HG03064 (cell line): ENCODE measurements around the gene TTYH3.
A peak's percentile ranks its signal among the peaks of the same experiment; 100 is the strongest.

Source experiments
- ATAC-seq: cut with Tn5 transposase; IDR thresholded peaks from one replicate; pipeline ENCODE4 v1.9.1; 2021; ENCODE audit warnings: low read depth; ENCODE audit not compliant: unreplicated experiment

TTYH3 gene

DNA sequence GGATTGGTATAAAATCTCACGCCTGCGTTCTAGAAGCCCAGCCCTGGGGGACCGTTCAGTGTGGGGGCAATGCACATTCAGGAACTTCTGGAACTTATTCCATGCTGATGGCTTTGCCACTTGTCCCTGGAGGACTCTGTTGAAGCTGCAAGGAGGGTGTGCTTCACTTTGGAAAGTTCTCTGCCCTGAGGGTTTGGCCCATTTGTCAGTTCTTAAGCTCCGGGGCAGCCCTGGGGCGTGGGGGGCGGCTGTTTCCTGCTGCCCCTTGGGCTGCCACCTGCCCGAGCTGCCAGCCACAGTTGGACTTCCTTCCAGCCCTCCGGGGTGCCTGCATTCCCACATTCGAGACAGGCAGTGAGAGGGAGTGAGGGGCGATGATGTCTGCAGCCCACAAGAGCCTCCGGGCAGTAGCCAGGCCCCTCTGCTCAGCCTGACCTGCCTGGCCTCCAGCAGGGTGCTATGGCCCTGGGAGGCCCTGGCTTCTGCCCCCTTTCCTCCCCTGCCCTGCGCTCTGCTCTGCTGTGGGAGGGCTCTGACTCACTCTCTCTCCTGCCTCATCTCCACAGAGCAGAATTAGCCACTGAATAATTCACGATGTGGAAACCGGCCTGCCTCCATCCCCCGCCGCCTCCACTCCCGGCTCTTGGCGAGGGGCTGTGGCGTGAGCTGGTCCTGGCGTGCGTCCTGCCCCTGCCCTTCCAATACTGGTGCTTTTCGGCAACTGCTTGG lies 1.9 kb downstream of the TTYH3 start:
- ATAC-seq = no peak

DNA sequence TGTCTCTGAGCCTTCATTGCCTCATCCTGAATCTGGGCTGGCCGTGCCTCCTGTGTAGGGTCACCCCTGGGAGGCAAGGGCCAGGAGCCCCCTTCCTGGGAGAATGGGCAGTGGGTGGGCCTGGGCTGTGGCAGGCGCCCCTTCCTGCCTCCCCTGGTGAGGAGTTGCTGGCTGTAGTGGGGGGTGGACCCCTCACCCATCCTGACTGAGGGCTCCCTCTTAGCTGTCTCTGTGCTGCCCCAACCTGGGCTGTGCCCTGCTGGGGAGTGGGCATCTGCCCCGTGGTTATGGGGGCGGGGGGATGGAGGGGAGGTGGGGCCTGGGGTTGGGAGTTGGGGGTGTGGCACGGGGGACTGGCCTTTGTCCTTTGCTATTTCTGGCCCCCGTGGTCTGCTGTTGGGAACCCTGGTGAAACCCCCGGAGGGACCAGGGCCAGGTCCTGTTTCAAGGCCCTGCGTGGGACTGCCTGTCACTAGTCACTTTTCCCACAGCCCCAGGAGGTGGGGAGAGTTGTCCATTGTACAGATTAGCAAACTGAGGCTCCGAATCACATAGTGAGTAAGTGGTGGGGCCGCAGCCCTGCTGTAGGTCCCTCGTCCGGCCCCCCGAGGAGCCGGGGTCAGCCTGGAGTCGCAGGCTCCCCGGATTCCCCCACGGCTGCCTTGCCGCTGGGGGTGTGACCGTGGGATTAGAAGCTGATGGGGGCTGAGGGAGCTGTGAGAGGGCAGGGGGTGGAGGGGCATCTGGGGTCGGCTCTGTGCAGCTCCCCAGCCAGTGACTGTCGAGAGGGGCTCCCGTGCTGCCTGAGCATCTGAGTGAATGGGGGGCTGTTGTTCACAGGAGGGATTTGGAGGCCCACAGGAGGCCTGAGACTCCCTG lies 2.7 kb downstream of the TTYH3 start:
- ATAC-seq = no peak

DNA sequence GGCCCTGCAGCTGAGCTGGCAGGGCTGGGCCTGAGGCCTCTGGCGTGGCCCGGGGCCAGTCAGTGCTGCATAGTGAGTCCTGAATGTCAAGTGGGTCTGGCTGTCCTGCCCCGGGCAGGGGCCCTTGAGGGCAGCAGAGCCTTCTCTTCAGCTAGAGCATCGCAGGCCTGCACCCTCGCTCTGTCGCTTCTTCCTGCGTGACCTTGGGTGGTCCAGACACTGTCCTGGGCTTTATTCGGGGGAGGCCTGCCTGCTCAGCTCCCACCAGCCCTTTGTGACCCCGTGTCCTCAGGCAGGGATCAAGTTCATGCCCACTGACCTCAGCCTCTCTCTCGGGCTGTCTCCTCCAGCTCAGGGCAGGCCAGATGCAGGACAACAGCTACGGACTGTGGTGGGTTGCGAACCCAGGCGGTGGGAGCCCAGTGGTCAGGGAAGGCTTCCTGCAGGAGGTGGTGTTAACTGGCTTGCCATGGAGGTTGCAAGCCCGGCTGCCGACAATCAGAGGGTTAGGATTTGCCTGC lies 3.4 kb downstream of the TTYH3 start:
- ATAC-seq = no peak

DNA sequence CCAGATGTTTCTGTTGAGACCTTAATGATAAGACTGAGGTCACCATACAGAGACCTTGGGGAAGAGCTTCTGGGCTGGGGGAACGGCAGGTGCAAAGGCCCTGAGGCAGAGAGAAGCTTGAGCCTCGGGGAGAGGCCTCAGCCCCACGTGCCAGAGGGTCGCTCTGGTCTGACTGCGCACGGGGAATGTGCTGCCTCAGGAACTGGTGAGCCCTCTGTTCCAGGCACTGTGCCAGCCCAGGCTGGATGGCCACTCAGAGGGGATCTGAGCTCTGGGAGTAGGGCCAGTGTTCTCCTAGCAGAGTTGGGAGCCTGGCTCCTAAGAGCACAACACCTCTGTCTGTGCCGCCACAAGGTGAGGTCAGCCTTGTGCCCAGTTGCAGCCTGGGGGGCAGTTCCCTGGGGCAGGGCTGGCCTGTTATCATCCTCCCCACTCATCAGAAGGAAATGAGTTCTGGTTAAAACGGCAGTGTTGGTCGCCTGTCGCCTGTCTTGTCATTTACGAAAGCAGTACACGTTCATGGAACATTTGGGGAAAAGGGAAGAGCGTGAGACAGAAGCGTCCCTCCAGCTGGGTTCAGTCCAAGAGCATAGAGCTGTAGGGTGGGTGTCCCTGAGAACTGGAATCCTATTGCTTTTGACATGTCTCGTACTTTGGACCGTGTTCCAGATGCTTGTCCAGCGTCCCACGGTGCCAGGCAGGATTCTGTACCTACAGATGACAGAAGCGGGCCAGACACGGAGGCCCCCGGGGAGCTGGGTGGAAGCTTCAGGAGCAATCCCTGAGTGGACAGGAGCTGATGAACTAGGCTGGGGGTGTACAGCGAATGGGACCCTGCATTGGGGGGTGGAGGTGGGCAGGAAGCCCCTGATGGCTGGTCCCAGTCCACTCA lies 4.3 kb downstream of the TTYH3 start:
- ATAC-seq = no peak

DNA sequence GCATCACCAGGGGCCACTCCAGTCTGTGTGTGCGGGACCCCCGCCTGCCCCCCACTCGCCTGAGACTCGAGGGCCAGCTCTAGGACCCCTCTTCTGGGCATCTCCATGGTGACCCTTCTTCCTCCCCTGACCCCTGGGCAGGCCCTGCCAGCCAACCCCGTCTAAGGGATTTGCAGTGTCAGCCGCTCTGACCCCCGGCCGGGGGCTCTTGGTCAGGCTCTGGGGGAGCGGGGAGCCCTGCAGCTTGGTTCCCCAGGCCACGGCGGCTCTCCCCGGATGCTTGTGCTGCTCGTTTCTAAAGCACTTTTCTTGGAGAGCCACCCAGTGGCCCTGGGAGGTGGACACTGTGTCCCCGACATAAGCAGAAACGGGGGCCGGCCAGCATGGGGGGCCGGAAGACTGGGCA lies 5.3 kb downstream of the TTYH3 start:
- no peak for ATAC-seq

DNA sequence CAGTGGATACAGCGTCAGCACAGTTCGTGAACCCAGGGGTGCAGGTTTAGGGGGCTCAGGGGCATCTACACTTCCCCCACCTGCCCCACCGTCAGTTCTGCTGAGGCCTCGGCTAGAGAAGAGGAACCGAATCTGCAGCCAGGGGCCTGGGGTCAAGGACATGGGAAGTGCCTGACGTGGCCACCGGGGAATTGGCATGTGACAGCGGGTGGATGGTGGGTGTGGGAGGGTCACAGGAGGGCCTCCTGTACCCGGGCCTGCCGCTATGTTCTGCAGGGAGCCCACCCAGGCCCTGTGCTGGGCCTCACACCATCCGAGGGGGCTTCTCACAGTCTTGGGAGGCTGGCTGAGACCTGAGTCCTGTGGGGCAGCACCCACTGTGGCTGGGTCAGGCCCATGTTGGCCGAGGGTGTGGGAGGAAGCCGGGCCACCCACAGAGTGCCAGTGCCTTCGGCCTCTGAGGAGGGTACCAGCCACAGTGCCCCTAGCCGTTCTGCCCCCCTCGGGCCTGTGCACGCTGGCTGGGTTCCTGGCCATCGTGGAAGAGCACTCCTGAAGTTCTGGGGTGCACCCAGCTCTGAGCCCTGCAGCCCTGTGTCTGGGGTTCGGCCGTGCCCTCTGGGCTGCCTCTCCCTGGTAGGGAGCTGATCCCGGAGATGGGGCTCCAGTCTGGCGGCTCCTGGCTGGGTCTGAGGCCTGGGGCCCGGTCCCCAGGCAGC lies 5.9 kb downstream of the TTYH3 start:
- no peak for ATAC-seq

DNA sequence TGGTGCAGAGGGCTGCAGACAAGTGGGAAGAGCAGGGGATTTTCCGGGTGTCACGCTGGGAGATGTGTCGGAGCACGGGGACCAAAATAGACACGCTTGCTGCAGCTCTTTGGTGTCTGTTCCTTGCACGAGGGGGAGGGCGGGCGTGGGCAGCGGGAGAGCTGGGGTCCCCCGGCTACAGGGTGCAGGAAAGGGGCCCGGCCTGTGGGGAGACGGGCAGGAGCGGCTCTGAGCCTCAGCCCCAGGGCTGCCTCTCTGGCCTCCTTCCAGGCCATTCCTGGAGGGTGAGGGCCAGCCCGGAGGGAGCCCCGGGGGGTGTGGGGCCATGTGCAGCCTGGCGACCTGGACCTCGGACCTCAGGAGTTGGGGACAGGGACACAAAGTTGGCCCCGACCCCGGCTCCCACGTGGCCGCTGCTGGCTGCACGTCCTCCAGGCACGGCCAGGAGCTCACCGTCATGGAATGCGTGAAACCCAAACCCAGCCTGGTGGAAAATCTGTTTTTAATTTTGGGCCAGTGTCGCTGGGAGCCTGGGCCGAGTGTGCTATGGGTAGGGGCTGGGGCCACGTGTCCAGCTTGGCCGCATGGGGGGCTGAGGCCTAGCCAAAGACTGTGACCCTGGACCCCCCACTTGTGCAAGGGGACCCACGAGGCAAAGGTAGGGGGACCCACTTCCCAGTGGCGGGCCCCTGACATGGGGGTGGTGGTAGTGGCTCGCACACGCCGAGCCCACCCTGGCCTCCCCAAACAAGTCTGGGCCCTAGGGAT lies 6.6 kb downstream of the TTYH3 start:
- no peak for ATAC-seq

DNA sequence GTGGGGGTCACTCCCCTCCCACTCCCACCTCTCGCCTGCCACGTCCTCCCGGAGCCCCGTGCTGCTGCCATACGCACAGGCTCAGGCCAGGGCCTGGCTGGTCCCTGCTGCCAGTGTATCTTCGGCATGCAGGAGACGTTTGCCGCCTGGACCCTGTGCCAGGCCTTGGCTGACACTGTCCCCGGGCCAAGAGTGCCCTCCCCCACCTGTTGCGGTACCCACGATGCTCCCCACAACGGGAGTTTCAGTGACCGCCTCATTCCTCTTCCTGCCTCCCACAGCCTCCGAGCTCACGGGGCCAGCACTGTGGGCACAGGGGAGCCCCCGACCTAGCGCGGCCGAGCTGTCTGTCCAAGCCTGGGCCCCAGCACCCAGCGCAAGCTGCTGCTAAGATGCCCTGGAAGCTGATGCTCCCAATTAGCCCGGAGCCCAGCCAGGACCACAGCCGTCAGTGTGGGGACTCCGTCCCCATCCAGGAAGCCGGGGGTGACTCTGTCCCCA lies 7.4 kb downstream of the TTYH3 start:
- no peak for ATAC-seq

DNA sequence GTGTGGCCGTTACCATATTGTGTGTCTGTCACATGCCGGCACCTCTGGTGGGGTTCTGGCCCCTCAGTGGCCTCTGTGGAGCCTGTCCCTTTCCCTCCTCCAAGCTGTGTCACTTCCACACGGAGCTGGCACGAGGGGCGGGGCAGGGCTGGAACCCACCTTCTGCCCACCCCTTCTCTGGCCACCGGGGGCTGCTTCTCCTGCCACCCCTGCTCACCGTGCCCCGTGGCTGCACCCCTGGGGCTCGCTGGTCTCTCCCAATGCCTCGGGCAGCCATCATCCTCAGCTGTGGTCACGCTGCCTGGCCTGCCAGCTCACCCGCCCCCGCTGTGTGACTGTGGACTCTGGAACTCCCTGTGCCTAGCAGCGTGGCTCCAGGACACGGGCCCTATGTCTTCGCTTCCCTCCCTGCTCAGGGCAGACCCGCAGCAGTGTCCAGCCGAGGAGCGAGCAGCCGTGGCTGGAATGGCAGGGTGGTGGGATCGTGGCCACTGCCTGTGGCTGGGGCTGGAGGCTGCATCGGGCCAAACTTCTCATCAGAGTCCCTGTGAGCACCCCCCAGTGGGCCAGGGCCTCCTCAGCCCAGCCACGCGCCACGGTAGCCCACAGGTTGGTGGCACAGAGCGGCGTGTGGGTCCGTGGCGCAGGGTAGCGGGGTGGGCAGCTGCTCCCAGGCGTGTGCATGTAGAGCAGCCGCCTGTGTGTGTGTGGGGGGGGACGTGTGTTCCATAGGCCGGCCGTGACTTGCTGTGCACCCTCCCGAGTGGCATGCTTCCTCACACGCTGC lies 8.1 kb downstream of the TTYH3 start:
- ATAC-seq = no peak

DNA sequence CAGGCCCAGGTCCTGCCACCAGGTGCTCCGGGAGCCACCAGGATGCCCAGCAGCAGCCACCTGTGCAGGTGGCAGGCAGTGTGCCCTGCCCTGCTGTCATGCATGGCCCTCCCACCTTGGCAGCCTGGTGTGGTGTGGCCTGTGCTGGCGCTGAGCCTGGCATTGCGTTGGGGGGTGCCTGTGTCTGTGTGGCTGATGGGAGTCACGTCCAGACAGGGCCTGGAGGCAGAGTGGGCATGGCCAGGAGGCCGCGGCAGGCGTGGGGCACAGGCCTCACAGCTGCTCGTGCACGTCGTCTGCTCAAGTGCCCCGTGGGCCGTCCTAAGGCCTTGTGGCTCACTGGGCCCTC lies 8.7 kb downstream of the TTYH3 start:
- no peak for ATAC-seq

DNA sequence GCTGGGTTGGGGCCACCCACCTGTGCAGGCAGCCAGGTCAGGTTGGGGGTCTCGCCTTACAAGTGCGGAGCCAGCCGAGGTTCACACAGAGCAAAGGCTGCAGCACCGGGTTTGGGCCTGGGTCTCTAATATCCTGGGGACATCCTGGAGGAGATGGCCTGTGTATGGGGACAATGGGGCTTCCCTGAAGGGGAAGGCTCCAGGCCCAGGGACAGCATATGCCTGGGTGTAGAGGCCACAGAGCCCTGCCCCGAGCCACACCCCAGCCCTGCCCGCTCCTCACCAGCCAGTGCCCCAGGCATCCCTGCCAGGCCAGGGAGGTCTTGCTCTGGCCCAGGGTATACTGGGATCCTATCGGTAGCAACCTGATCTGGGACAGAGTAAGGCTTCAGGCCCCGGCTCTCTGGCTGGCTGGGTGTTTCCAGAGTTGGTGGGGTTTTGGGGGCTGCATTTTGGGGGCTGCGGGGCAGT lies 9.1 kb downstream of the TTYH3 start:
- no peak for ATAC-seq

DNA sequence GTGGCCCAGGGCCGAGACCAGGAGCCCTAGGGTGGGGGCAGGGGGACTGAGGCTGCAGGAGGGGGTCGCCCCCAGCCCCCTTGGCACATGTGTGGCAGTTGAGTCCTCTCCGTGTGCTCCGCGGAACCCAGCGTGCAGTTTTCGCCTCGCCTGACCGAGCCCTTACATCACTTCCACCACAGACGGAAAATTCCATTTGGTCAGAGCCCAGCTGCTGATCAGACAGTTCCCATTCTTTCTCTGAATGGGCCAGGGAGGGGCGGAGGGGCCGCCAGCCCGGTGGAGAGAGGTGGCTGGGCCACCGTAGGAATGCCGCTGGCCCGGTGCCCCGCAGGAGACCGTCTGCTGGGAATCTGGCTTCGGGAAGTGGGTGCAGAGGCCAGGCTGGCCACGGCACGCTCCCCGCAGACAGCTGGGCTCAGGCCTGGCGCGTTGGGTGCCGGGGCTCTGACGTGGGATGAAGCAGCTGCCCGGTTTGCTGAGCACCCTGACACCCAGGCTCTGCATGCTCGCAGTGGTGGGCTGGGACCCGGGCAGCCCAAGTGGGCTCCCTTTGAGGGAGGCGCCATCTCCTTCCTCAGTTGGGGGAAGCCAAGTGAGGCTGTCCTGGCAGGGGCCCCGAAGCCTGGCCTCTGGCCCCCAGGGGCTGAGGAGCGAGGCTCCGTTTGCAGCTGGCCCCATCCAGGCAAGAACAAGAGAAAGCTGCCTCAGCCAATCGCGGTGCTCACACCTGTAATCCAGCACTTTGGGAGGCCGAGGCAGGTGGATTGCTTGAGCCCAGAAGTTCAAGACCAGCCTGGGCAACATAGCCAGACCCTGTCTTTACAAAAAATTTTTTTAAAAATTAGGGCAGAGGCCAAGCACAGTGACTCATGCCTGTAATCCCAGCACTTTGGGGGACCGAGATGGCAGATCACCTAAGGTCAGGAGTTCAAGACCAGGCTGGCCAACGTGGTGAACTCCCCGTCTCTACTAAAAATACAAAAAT lies 9.9 kb downstream of the TTYH3 start:
- ATAC-seq = no peak

DNA sequence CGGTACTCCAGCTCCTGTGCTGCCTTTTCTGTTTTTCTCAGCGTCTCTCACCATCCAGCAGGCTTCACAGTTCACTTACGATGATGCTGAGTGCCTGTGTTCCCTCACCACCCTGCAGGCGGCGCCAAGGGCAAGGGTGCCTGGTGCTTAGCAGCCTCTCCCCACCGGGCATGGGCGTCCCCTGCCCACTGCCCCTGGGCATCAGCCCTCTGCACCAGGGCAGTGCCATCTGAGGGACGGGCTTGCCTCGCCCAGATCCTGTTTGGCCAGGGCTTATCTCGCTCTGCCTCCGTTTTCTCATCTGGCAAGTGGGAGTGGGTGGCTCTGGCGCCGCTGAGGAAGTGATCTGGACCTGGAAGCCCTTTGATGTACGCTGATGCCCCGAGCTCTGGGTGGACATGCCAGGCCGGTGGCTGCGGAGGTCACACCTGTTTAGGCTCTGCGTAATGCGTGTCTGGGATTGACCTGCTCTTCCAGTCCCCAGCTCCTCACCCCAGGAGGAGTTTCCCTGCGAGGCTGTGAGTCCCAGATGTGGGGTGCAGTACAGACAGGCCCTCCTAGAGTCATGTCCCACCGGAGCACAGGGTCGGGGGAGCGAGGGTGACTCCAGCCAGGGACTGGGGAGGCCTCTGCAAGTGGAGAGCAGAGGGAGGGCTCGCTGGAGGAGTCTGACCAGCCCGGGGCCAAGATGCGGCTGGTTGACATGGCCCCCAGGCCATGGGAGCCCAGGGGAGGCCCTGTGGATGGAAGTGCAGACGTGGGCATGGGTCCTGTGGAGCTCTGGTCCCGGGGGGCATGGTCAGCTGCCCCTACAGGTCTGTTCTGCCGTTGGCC lies 11.8 kb downstream of the TTYH3 start:
- no peak for ATAC-seq

DNA sequence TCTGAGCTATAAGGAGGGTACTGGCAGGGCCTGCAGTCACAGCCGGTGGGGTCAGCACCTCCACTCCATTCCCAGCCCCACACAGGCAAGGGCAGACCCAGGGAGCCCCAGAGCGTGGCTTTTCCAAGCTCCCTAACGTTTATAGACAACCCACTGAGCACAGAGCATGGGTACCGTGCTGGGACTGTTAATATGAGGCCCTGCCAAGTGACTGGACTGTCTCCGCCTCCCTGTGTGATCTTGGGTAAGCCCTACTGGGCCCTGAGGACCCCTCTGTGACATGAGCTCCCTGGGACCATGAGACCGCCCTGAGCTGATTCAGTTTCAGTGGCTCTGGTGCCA lies 12.4 kb downstream of the TTYH3 start:
- no peak for ATAC-seq

DNA sequence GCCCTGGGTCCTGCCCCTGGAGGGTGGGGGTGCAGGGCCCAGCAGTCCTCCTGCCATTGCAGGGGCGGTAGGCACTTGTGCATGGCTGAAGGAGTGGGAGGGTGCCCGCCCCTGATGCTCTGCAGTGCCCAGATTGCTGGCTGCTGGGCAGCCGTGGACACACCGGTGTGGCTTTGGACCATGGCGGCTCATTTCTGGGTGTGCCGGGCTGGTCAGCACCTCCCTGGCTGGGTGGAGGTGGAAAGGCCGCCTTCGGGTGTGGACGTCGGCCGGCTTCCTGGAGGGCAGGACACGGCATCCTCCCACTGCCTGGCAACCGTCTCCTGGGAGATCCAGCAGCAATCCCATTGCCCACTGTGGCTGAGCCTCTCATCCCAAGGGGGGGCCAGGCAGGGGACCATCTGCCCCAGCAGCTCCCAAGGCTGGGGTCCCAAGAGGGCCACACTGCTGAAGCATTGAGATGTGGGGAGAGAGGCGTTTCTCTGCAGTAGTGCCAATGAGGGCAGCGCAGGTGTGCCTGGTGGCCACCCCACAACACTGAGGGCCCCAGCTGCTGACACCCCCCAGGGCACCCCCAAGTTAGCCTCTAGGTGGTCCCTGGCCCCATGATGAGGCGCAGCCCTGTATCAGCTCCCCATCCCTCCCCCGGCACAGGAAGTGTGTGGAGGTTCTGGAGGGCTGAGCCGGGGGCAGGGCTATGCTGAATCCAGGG lies 12.9 kb downstream of the TTYH3 start:
- peak; percentile 24 for ATAC-seq
